Stimulated activated CD8-positive, alpha-beta memory T cell treated with anti-CD3 and anti-CD28 coated beads, Interleukin-12 subunit alpha, Interleukin-12 subunit beta, amount 100 ng/mL, for 1 hour (primary cell): ENCODE measurements around the gene STK4.
A peak's percentile ranks its signal among the peaks of the same experiment; 100 is the strongest.

Experiments used
- DNase-seq: peaks from one replicate; pipeline ENCODE4 v3.0.0-alpha.2; 2020; ENCODE audit warnings: low read depth

The STK4 gene

DNA sequence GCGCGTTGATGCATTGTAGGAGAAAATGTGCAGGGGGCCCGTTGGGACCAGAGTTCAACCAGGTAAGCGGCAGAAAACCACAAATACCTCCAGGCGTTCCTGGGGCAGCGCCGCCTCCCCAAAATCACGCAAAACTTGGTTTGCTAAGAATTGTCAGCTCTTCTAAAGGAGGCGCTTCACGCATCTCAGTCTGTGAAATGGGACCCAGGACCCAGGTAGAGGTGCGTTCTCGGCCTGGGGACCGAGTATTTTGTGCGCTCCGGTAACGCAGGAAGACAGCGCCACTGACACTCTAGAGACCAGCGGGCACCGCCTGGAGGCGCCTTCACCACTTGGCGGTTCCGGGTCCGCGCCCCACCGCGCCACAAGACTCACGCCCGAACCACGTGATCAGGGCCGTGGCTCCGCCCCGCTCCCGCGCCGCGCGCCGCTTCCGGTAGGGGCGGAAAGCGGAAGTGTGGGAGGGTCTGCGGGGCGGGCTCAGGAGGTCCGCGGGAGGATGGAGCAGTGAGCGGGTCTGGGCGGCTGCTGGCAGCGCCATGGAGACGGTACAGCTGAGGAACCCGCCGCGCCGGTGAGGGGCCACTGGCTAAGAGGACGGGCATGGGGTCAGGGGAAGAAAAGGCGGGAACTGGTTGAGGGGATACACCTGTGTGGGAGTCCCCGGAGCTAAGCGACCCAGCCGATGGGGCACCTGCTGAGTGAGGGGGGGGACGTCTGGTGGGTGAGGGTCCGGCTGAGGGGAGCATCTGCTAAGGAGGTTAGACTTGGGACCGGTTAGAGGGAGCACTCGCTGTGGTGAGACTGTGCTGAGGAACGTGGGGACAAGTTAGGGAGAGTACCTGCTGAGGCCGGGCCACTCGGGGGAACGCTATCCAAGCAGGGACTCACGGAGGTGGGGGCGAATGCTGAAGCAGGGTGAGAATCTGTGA is at the start of gene STK4:
Gene STK4 (plus strand): TSS at position 483 of the 932 bp plus-strand sequence. CDS start 57 bp downstream, at position 540.
- DNase-seq, result peak; percentile 92

DNA sequence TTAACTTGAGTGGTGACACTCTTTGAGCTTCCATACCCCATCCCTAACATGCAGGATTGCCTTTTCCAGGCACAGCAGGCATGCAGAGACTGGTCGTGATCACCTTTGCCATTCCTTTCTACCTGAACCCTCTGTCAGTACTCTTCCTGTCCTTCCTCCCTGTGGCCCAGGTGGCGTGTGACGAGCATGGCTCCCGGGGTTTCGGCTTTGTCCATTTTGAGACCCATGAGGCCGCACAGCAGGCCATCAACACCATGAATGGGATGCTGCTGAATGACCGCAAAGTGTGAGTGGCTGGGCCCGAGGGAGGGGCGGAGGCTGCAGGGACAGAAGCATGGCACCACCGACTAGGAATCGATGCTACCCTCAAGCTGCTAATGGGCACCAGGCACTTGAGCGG is 49.7 kb upstream of the STK4 start:
- DNase-seq, result no peak

DNA sequence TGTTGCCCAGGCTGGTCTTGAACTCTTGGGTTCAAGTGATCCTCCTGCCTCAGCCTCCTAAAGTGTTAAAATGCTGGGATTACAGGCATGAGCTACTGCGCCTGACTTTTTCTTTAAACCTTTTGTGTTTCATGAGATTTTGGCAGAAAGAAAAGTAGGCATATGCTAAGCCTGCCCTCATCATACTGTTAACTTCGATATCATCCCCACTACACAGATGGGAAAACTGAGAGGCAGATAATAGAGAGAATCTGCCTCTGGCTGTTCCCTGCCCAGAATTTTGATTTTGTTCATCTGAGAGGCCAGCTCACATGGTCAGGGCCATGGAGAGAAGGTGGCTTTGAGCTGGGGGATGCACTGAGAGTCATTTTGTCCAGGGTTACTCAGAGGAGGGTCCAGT is 48.9 kb upstream of the STK4 start:
- no peak for DNase-seq

DNA sequence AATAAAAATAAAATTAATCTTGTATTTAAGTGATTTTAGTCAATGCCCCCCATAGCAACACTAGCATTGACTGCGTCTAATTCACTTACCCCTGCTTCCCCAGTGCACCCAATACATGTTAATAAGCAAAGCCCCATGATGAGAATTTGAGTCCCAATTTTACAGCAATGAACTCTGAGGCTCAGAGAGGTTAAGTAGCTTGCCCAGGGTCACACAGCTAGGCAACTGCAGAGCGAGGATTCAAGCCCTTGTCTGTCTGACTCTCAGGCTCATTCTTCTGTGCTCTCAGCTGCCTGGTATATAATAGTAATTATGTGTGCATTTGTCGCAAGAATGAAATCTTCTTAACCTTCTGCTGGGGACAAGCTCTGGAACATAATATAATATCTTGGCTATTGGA is 48.0 kb upstream of the STK4 start:
- no peak for DNase-seq

DNA sequence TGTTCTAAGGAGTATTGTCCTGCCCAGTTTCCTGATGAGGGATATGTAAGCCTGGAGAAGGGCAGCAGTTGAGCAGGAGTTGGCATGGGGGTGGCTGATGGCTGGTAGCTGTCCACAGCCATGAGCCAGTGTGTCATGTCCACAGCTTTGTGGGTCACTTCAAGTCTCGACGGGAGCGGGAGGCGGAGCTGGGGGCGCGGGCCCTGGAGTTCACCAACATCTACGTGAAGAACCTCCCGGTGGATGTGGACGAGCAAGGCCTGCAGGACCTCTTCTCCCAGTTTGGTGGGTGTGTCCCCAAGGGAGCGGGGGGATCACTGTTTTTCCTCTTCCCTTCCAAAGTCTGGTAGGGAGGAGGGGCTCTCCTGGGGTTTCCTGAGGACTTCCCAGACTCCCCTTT is 47.6 kb upstream of the STK4 start:
- DNase-seq, result no peak

DNA sequence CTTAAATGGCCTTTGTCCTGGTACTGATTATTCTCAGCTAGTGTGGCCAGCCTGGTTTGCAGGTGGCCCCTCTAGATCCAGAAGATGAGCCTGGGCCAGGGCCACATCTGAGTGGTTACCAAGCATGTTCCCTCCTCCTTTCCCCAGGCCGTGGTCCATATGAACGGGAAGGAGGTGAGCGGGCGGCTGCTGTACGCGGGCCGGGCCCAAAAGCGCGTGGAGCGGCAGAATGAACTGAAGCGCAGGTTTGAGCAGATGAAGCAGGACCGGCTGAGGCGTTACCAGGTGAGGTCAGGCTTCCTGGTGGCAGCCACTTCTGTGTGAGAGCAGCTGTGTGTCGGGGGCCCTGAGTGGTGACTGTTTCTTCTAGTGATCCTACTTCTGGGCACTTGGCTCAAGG is 44.9 kb upstream of the STK4 start:
- no peak for DNase-seq

DNA sequence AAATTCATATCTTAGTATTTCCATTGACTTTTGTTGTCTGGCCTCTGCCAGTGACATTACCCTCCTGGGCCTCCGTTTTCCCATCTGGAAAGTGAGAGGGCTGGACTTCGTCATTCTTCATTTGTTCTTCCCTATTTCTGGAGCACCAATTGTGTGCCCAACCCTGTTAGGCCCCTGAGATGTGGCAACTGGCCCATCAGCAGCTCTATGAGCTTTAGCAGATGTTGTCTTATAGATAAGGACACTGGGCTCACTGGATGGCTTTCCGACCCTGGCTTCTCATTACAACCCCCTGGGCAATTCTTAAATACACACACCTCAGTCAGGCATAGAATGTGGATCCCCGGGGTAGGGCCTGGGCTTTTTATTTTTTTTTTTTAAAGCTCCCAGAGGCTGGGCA is 41.8 kb upstream of the STK4 start:
- no peak for DNase-seq

DNA sequence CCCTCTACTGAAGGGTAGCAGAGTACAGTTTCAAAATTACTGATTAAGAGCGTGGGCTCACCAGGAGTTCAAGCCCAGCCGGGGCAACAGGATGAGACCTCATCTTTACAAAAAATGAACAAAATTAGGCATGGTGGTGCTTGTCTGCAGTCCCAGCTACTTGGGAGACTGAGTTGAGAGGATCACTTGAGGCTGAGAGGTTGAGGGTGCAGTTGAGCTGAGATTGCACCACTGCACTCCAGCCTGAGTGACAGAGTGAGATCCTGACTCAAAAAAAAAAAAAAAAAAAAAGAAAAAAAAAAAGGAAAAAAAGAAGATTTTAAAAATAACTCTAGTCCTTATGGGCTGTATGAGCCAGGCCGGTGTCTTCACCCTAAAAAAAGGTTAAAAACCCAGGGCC is 37.7 kb upstream of the STK4 start:
- DNase-seq, result no peak

DNA sequence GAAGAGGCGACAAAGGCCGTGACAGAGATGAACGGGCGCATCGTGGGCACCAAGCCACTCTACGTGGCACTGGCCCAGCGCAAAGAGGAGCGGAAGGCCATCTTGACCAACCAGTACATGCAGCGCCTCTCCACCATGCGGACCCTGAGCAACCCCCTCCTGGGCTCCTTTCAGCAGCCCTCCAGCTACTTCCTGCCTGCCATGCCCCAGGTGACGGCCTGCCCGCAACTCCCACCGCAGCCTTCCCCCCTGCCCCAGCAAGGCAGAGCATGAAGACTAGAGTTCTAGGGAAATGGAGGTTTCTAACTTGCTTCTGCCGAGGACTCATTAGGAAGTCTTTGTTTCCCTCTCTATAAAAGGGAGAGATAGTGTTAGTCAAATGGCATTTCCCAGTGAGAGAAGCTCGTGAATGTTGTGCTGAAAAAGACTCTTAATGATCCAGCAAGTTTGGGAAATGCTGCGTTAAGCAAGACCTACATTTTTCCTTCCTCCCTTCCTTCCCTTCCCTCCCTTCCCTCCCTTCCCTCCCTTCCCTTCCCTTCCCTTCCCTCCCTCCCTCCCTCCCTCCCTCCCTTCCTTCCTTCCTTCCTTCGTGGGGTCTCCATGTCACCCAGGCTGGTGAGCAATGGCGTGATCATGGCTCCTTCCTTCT is 35.7 kb upstream of the STK4 start:
- DNase-seq, result no peak

DNA sequence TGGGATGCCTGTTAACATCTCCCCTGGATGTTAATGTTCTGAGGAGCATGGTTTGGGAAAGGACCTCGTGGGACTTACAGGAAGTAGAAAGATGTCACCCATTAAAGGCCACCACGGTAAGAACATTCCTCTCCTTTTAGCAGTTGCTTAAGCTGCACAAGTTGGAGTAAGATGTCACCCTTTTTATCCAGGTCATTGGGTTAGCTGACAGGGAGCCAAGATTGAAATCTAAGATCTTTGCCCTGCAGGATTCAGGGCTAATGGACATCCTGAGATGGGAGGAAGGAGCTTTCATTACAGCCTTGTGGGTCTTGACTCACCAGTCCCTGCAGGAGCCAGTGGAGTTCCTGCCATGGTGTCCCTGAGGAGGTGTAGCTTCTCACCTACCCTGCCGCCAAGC is 34.4 kb upstream of the STK4 start:
- no peak for DNase-seq

DNA sequence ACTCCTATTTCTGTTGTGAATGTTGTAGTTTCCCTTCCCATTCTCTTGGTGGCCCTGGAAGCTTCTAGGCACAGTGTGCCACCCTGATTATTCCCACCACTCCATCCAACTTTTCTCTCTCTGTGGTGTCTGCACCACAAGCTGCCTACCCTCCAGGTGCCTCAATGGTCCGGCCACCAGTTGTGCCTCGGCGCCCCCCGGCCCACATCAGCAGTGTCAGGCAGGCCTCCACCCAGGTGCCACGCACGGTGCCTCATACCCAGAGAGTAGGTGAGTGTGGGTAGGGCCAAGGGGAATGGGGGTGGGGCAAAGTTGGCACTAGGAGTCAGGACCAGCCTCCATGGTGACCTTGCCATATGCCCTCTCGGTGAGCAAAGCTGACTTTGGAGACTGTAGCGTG is 33.4 kb upstream of the STK4 start:
- no peak for DNase-seq

DNA sequence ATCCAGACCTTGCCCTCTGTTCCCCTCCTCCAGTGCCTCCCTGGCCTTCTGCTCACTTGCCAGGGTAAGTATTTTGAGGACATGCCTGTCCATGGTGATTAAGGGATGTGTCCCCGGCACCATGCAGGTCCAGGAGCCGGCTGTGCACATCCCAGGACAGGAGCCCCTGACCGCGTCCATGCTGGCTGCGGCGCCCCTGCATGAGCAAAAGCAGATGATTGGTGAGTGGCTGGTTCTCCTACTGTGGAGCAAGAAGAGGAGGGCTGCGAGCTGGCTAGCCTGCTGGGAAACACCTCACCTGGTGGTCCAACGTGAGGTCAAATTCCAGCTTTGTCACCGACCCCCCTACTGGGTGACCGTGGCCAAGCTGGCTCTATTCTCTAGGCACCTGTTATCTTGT is 29.8 kb upstream of the STK4 start:
- DNase-seq, result no peak

DNA sequence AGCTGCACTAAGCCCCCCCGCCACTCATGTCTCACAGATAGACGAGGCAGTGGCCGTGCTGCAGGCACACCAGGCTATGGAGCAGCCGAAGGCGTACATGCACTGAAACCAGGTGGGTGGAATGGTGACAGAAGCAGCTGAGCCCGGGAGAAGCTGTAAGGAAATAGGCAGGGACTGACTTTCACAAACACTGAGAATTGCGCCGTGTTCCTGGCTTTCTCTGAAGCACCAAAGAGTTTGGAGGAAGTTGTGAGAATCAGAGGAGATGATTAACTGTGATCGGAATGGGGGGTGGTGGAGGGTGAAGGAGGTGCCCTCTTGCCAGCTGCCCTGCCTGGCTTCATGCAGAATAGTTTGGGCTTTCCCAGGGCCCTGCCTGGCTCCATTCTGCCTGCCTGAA is 27.7 kb upstream of the STK4 start:
- no peak for DNase-seq

DNA sequence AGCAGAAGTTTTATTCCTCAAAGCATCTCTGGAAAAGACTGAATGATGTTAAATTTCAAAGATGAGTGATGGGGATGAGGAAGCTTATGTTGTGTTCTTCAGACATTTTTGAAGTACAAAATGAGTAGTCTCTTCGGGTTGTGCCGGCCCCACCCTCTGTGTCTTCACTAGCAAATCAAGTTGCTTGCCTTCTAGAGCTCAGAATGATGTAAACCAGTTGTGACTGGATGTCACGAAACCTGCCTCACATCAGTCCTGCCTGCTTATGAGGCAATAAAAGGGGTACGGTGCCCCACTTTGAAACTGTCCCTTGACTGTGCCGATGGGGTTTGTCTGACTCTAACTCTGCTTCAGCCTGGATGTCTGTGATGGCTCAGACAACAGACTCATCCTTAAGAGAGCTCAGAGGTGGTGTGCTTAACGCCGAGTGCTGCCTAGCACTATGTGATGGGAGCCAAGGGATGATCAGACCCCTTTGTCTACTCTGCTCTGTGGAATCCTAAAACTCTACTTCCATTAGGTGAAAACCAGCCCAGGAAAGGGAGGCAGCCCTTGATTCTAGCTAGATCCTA is 25.1 kb upstream of the STK4 start:
- DNase-seq, result no peak

DNA sequence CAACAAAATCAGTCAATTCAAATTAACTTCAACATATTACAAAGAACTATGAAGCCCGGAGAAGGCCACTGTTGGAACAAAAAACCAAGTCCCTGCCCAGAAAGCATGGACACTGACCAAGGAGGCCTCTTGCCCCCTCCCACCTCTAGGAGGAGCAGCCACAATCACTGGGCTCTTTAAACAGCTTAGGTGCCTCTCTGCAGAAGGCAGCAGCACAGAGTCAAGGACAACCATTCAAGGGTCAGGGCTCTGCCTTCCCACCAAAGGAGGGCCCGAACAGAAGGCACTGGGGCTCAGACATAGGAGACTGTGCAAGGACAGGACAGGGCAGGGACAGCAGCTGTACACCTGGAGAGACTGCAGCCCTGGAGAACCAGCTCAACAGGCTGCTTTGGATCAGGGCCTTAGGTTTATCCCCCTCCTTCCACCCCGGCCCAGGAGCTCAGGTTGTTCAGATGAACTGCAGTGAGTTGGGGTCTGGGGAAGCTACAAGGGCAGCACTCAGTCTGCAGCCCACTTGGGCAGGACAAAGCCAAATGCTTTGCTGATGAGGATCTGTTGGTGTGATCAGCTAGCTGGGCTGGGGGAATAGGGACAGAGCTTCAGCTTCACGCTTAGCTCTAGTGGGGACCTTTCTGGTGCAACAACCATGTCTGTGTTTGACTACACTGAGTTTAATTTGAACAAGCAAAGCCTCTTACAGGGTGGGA is 23.9 kb upstream of the STK4 start:
- DNase-seq, result no peak

DNA sequence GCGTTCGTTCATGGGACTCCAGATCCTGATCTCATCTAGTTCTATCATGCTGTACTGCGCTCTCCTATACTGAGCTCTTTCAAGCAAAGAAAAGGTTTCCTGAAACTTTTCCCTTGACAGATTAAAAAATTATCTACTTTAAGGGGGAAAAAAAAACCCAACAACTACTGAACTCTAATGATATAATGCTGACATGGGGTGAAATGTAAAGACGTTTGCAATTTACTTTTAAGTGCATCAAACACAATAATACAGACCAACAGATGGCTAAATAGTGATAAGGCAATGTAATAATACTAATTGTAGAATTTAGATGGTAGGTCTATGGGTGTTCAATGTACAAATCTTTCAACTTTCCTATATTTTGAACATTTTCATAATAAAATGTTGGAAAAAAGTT is 22.5 kb upstream of the STK4 start:
- no peak for DNase-seq

DNA sequence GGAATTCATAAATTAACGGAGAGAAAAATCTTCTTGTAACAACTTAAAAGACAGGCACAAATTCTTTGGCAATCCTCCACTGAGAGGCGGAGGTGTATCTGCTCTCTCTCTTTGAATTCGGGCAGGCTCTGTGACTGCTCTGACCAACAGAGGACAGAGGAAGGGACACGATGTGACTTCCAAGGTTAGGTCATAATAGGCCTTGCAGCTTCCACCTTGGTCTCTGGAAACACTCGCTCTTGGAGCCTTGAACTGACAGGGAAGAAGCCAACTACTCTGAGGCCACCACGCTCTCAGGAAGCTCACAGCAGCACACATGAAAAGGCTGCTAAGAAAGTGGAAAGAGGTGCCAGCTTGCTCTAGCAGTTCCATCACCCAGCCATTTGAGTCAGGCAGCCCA is 21.1 kb upstream of the STK4 start:
- DNase-seq, result no peak

DNA sequence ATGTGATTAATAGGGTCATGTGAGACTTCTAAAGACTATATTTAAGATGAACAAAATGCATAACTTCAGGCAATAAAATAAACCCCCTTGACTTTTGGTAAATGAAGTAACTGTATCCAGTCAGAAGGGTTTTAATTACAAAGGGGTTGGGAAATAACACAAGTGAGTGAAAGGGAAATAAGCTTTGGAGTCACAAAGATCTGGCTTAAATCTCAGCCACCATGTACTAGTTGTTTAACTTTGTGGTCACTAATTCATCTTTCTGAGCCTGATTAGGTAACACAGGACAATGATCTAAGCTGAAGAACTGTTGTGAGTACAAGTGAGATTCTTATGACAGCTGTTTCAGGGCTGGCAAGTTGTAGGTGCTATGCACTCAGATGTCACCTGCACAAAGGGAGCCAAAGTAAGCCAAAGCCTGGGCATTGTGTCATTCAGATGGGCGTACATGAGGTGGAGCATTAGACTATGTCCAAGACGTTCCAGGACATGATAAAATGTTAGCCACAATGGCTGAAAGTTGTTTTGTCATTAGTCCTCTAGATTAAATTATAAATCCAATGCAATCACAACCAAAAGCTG is 19.9 kb upstream of the STK4 start:
- no peak for DNase-seq

DNA sequence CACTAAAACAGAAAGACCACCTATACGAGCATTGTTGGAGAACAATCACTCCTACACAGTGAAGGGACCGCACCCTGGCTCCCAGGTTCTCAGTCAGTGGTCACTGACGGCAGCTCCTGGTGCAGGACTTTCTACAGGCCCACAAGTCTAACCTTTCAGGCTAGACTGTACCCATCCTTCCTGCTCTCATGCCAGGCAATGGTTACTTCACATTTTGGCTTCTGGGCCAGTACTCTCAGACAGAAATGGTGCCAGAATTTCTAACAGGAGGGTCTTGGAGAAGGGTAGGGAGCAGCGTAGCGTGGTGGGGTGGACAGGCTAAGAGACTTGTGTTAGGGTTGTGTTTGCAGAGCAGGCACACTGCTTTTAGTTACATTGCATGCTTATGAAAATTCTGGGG is 18.2 kb upstream of the STK4 start:
- no peak for DNase-seq

DNA sequence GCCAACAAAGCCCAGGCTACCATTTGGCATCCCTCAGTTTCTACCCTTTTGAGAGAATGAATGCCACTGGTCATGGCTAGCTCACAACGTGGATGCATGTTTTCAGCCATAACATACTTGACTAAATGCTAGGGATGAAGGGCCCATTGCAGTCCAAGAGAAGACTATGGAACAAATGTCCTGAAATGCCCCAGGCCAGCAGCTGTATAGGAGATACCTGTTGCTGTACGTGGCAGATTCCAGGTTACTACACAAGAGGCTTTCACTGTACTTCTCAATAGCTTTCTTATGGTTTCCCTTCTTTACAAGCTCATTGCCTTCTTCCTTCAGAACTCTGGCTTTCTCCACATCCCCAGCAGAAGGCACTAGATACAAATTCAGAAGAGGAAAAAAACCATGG is 17.8 kb upstream of the STK4 start:
- DNase-seq, result no peak

DNA sequence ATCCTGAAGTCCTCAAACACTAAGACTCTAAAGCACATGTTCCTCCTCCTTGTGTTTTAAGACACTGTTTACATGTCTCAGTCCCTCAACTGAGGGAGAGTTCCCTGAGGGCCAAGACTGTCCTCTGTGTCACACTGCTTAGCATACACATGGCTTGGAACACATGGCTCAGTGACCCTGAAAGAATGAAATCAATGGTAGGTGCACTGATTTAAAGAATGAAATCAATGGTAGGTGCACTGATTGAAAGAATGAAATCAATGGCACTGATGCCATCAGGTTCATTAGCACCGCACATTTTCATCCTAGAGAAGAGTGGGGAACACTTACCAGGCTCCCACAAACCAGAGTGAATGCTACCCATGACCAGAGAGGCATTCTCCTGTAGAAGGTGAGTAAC is 15.9 kb upstream of the STK4 start:
- no peak for DNase-seq

DNA sequence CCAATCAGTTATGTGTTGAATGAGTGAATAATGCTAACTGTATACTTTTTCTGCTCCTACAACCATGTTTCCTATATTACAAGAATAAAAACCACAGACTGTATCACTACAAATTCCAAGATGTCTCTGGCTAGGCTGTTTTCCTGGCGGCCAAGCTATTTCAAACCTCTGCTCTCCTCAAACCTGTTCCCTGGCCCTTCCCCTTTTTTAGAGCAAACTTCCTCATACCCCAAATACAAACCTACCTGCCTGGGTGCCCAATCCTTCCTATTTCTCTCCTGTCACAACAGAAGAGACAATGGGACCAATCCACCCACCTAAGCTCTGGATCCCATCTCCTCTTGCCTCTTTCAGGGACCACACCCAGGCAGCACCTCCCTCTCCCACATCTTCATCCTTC is 13.6 kb upstream of the STK4 start:
- DNase-seq, result no peak
